Measurements from ENCODE around the gene OTX1. TPM values are rescaled to one million over a fixed set of nuclear protein-coding genes. Genes with fewer than 3 reads are reported as not detected.

The OTX1 gene
- polyA plus RNA-seq, 1 of the 3 experiments (the other 2 are of a cell fraction), result 0.20 TPM

DNA sequence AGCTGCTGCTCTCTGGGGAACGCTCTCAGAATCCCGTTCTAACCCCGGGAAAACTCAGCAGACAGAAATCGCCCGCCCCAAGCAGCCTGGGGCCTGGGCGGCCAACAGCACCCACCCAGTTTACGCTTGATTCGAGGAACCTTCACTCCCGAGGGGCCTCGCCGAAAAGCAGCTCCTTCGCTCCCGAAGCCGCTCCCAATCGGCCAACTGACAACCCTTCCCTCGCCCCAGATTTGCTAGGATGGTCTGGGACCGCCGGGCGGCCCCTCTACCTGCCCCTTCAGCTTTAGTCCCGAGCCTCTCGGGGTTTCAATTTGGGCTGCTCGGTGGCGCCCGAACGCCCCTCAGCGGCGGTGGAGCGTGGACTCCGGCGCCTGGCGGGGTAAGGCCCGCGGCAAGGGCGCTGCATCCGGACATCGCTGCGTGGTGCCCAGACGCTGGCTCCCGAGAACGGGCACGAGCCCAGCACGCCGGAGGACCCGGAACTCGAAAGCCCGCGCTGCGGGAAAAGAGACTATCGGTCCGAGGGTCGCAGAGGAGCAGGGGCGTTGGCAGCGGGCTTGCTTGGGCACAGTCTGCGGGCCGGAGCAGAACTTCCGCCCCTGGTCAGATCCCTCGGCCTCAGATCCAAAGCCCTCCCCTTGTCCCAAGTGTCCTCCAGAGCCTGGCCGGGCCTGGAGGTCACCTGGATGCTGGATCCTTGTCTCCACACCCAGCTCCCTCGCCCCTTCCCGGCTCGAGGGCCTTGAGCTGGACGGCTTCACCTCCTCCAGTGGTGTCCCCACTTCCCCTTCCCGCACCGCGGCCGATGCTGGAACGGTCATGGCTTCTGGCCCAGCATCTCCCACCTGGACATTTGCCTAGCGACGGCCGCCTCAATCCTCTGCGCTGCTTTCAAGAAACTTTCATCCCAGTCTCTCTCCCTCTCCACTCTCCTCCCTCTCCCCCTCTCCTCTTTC lies 3.0 kb upstream of the OTX1 start:
- H3K27ac ChIP-seq (ENCODE audit: low read depth in 2 of 2, low read length in 1 of 2), result no peak overlapping the region
- ChIA-PET CTCF (interaction anchor here (0.6 to 1.3 kb wide), 8 partner anchors 10 to 1020 kb away, joined by 3 to 4 read pairs (median 3); no protein-coding TSS in a partner anchor), POLR2A (no interaction called here)
- H4K20me1 ChIP-seq (ENCODE audit: insufficient read depth), result no peaks in the 10 kb centered on the region
- WGBS (ENCODE audit: low lambda C conversion rate), result 82% methylated on average over 64 of the region's 71 CpGs
- TF ChIP-seq RXRA (IDR thresholded peaks at IDR 0.05; ENCODE audit: borderline replicate concordance, low read depth), result no peak
- TF ChIP-seq FOSL2 (IDR thresholded peaks at IDR 0.05; ENCODE audit: borderline replicate concordance, low read depth), result no peak
- no peak for TF ChIP-seq FOXJ3 (CRISPR knock-in tag; IDR thresholded peaks at IDR 0.05)
- TF ChIP-seq NRF1 (IDR thresholded peaks at IDR 0.05; ENCODE audit: low read depth, low read length), result no peak
- TF ChIP-seq RCOR1 (IDR thresholded peaks at IDR 0.05; ENCODE audit: low read length), result no peak
- TF ChIP-seq NFIC (IDR thresholded peaks at IDR 0.05; ENCODE audit: borderline replicate concordance), result no peak
- peaks cover 6 to 9% of the 10 kb centered on the region in 2 experiments; a peak in 2 of 4 replicates for H3K4me1 ChIP-seq (ENCODE audit: control insufficient read depth in 1 of 2, insufficient read depth in 2 of 2, low read depth in 1 of 2, low read length in 1 of 2)
- H3F3A ChIP-seq (replicated peaks; ENCODE audit: insufficient read depth), result no peaks in the 10 kb centered on the region
- no peaks in the 10 kb centered on the region for H3K9me3 ChIP-seq
- H3K36me3 ChIP-seq (replicated peaks in 1 of 2; ENCODE audit: control insufficient read depth in 1 of 2, insufficient read depth in 2 of 2, low read length in 1 of 2), result peaks cover 0 to 13% of the 10 kb centered on the region in 2 experiments
- no peak overlapping the region for H2AFZ ChIP-seq (ENCODE audit: low read depth)
- H3K9me2 ChIP-seq, result no peaks in the 10 kb centered on the region
- peak; percentile 63 for DNase-seq
- H3K27me3 ChIP-seq (ENCODE audit: insufficient read depth), result no peaks in the 10 kb centered on the region; the same call in 1 of the 2 replicates
- H3K9ac ChIP-seq, result no peak overlapping the region
- H3K79me2 ChIP-seq (ENCODE audit: insufficient read depth), result no peaks in the 10 kb centered on the region
- H3K4me3 ChIP-seq (ENCODE audit: low read depth in 2 of 2, low read length in 1 of 2), result no peak overlapping the region; a peak in 1 of 4 replicates
- no peak overlapping the region for H3K4me2 ChIP-seq

DNA sequence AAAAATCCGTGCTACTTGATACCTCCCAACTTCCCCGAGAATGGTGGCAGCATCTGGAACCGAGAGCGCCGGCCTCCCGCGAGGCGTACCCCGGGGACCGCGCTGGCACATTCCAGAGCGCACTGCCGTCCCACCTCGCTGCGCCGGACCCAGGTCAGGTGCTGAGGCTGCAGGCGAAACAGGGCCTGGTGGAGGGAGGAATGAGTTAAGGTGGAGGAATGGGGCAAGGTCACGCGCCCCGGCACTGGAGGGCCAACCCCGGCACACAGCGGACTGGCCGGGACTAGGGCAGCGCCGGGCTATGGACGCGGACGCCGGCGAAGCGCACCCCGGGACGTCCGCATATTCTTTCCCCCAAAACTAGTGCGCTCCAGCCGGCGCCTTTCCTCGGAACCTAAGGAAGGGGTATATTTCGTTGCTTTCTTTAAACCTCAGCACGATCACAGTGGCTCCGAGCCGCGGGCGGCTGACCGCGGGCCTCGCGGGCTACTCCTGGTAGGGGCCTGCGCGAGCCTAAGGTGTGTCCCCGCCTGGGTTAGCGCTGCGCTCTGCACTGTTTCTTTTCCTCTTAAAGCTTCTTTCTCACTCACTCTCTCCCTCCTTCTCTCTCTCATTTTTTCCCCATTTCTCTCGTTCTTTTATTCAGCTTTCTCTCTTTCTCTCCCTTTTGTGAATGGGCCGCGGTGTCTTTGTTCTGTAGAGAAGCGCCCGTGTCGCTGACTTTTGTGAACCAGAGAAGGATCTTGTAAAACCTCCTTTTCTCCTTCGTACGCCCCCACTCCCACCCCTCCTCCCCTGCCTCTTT lies 2.1 kb upstream of the OTX1 start:
- no peaks in the 10 kb centered on the region for H3K79me2 ChIP-seq (ENCODE audit: insufficient read depth)
- no peak overlapping the region for H3K27ac ChIP-seq (ENCODE audit: low read depth in 2 of 2, low read length in 1 of 2)
- no peaks in the 10 kb centered on the region for H3K9me3 ChIP-seq
- DNase-seq, result peak; percentile 63
- H3K9ac ChIP-seq, result no peak overlapping the region
- ChIA-PET POLR2A (no interaction called here), CTCF (interaction anchor here (0.6 to 1.0 kb wide), 3 partner anchors 385 to 495 kb away, joined by 3 read pairs; no protein-coding TSS in a partner anchor)
- H3K4me1 ChIP-seq (ENCODE audit: control insufficient read depth in 1 of 2, insufficient read depth in 2 of 2, low read depth in 1 of 2, low read length in 1 of 2), result peaks cover 6 to 9% of the 10 kb centered on the region in 2 experiments; a peak in 2 of 4 replicates
- no peaks in the 10 kb centered on the region; the same call in 1 of the 2 replicates for H3K27me3 ChIP-seq (ENCODE audit: insufficient read depth)
- H3K4me2 ChIP-seq, result peak overlapping the region; percentile 99
- H3K9me2 ChIP-seq, result no peaks in the 10 kb centered on the region
- H3F3A ChIP-seq (replicated peaks; ENCODE audit: insufficient read depth), result no peaks in the 10 kb centered on the region
- 55% methylated on average over 56 of the region's 61 CpGs for WGBS (ENCODE audit: low lambda C conversion rate)
- H3K36me3 ChIP-seq (replicated peaks in 1 of 2; ENCODE audit: control insufficient read depth in 1 of 2, insufficient read depth in 2 of 2, low read length in 1 of 2), result peaks cover 0 to 13% of the 10 kb centered on the region in 2 experiments
- H4K20me1 ChIP-seq (ENCODE audit: insufficient read depth), result no peaks in the 10 kb centered on the region
- H3K4me3 ChIP-seq (ENCODE audit: low read depth in 2 of 2, low read length in 1 of 2), result peak overlapping the region in 1 of 2 experiments; percentile 68; a peak in 2 of 4 replicates
- H2AFZ ChIP-seq (ENCODE audit: low read depth), result no peak overlapping the region
- TF ChIP-seq TAF1 (IDR thresholded peaks at IDR 0.05; ENCODE audit: borderline replicate concordance, low read depth, low read length) (no peak), JUND (IDR thresholded peaks at IDR 0.05) (no peak), POLR2AphosphoS5 (IDR thresholded peaks at IDR 0.05; ENCODE audit: low read depth, low read length) (no peak), EZH2phosphoT487 (IDR thresholded peaks at IDR 0.05; ENCODE audit: borderline replicate concordance, low read depth) (no peak), CHD2 (IDR thresholded peaks at IDR 0.05; ENCODE audit: low read length, partially characterized antibody) (no peak), RCOR1 (IDR thresholded peaks at IDR 0.05; ENCODE audit: low read length) (no peak), FOXJ3 (CRISPR knock-in tag; IDR thresholded peaks at IDR 0.05) (no peak), MXI1 (IDR thresholded peaks at IDR 0.05; ENCODE audit: low read depth, low read length) (no peak), FOSL2 (IDR thresholded peaks at IDR 0.05; ENCODE audit: borderline replicate concordance, low read depth) (no peak), GATA2 (CRISPR knock-in tag; IDR thresholded peaks at IDR 0.05) (no peak), TCF12 (IDR thresholded peaks at IDR 0.05) (no peak), RFX5 (IDR thresholded peaks at IDR 0.05; ENCODE audit: low read length) (no peak), EP300 (IDR thresholded peaks at IDR 0.05; ENCODE audit: borderline replicate concordance in 1 of 2, low read depth in 1 of 2, low read length in 1 of 2) (no peak), RAD21 (IDR thresholded peaks at IDR 0.05; ENCODE audit: low read length) (no peak), SIN3A (IDR thresholded peaks at IDR 0.05; ENCODE audit: borderline replicate concordance, low read depth, low read length) (no peak)
- TF ChIP-seq, protein P1, sequence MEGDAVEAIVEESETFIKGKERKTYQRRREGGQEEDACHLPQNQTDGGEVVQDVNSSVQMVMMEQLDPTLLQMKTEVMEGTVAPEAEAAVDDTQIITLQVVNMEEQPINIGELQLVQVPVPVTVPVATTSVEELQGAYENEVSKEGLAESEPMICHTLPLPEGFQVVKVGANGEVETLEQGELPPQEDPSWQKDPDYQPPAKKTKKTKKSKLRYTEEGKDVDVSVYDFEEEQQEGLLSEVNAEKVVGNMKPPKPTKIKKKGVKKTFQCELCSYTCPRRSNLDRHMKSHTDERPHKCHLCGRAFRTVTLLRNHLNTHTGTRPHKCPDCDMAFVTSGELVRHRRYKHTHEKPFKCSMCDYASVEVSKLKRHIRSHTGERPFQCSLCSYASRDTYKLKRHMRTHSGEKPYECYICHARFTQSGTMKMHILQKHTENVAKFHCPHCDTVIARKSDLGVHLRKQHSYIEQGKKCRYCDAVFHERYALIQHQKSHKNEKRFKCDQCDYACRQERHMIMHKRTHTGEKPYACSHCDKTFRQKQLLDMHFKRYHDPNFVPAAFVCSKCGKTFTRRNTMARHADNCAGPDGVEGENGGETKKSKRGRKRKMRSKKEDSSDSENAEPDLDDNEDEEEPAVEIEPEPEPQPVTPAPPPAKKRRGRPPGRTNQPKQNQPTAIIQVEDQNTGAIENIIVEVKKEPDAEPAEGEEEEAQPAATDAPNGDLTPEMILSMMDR (IDR thresholded peaks at IDR 0.05), result no peak
- TF ChIP-seq, protein P2, sequence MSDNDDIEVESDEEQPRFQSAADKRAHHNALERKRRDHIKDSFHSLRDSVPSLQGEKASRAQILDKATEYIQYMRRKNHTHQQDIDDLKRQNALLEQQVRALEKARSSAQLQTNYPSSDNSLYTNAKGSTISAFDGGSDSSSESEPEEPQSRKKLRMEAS (IDR thresholded peaks at IDR 0.05; ENCODE audit: low read depth), result no peak
- TF ChIP-seq, protein P3, sequence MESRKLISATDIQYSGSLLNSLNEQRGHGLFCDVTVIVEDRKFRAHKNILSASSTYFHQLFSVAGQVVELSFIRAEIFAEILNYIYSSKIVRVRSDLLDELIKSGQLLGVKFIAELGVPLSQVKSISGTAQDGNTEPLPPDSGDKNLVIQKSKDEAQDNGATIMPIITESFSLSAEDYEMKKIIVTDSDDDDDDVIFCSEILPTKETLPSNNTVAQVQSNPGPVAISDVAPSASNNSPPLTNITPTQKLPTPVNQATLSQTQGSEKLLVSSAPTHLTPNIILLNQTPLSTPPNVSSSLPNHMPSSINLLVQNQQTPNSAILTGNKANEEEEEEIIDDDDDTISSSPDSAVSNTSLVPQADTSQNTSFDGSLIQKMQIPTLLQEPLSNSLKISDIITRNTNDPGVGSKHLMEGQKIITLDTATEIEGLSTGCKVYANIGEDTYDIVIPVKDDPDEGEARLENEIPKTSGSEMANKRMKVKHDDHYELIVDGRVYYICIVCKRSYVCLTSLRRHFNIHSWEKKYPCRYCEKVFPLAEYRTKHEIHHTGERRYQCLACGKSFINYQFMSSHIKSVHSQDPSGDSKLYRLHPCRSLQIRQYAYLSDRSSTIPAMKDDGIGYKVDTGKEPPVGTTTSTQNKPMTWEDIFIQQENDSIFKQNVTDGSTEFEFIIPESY (IDR thresholded peaks at IDR 0.05; ENCODE audit: borderline replicate concordance, low read depth), result no peak
